Testis (tissue), 2 donors: Measurements from ENCODE around the gene PRSS48.

Source experiments
- CTCF ChIP-seq, 3 experiments: fragments of 450-650 bp in 2 of 3; fragments of 200-600 bp in 1 of 3; sonication (generic) in 1 of 3; IDR thresholded peaks; one replicate each; pipeline ENCODE4 v1.5.1; 2016 to 2019; ENCODE audit warnings: antibody characterized with exemption in 3 of 3, mild to moderate bottlenecking in 2 of 3, moderate library complexity in 1 of 3
- POLR2A ChIP-seq: fragments of 450-650 bp; IDR thresholded peaks from one replicate; pipeline ENCODE4 v1.6.1; 2017; ENCODE audit warnings: antibody characterized with exemption, mild to moderate bottlenecking, moderate library complexity

GRCh38 chr4:151302432-151302831 is 25.5 kb downstream of the PRSS48 start:
- no peak for TF ChIP-seq CTCF (IDR thresholded peaks at IDR 0.05)
- TF ChIP-seq POLR2A = no peak
